Measurements from ENCODE around the gene CLPTM1L. TPM values are rescaled to one million over a fixed set of nuclear protein-coding genes. Genes with fewer than 3 reads are reported as not detected.

The CLPTM1L gene
- total and polyA plus RNA-seq, 2 experiments from 2014 or later, result 129 to 130 TPM

GRCh38 chr5:1376981-1377380, 32.1 kb upstream of the CLPTM1L start:
- Histone ChIP-seq H2AFZ (no peak overlapping the region), H3K4me3 (no peak overlapping the region), H3K9me2 (replicated peaks; ENCODE audit: insufficient read depth) (no peaks in the 10 kb centered on the region), H3K4me2 (no peak overlapping the region), H4K20me1 (ENCODE audit: insufficient read depth, poor library complexity, severe bottlenecking) (no peaks in the 10 kb centered on the region), H3K27ac (no peak overlapping the region), H3K79me2 (no peaks in the 10 kb centered on the region), H3K9me3 (ENCODE audit: low read depth) (no peaks in the 10 kb centered on the region), H3K27me3 (peaks cover 8% of the 10 kb centered on the region), H3K36me3 (replicated peaks; ENCODE audit: insufficient read depth, low read depth) (no peaks in the 10 kb centered on the region), H3K4me1 (ENCODE audit: insufficient read depth) (peaks cover 2% of the 10 kb centered on the region)
- no peak for DNase-seq (ENCODE audit: low spot score)
- TF ChIP-seq EZH2 (IDR thresholded peaks at IDR 0.05; ENCODE audit: borderline replicate concordance) (no peak), CTCF (IDR thresholded peaks at IDR 0.05; ENCODE audit: poor library complexity) (no peak), EZH2phosphoT487 (IDR thresholded peaks at IDR 0.05; ENCODE audit: low read depth, severe bottlenecking, unreplicated experiment) (no peak)
- 90% methylated on average over 3 of the region's 3 CpGs for WGBS (ENCODE audit: low lambda C conversion rate, missing lambda C conversion rate)

- no peaks in the 10 kb centered on the region for H3K36me3 ChIP-seq (replicated peaks; ENCODE audit: insufficient read depth, low read depth)
- H3K4me1 ChIP-seq (ENCODE audit: insufficient read depth), result peaks cover 2% of the 10 kb centered on the region
- H3K27me3 ChIP-seq, result peaks cover 8% of the 10 kb centered on the region
- no peak for TF ChIP-seq CTCF (IDR thresholded peaks at IDR 0.05; ENCODE audit: poor library complexity)
- H2AFZ ChIP-seq, result no peak overlapping the region
- H3K79me2 ChIP-seq, result no peaks in the 10 kb centered on the region
- H3K4me3 ChIP-seq, result no peak overlapping the region
- WGBS (ENCODE audit: low lambda C conversion rate, missing lambda C conversion rate), result 80% methylated on average over 23 of the region's 23 CpGs
- no peak overlapping the region for H3K27ac ChIP-seq
- no peaks in the 10 kb centered on the region for H3K9me2 ChIP-seq (replicated peaks; ENCODE audit: insufficient read depth)
- no peak overlapping the region for H3K4me2 ChIP-seq
- H3K9me3 ChIP-seq (ENCODE audit: low read depth), result no peaks in the 10 kb centered on the region
- no peaks in the 10 kb centered on the region for H4K20me1 ChIP-seq (ENCODE audit: insufficient read depth, poor library complexity, severe bottlenecking)
- DNase-seq (ENCODE audit: low spot score), result no peak
Observed at GRCh38 chr5:1375871-1376810, 31.2 kb upstream of the CLPTM1L start.

- Histone ChIP-seq H3K4me3 (no peak overlapping the region), H2AFZ (no peak overlapping the region), H3K79me2 (no peaks in the 10 kb centered on the region), H3K9me3 (ENCODE audit: low read depth) (no peaks in the 10 kb centered on the region), H4K20me1 (ENCODE audit: insufficient read depth, poor library complexity, severe bottlenecking) (no peaks in the 10 kb centered on the region), H3K36me3 (replicated peaks; ENCODE audit: insufficient read depth, low read depth) (no peaks in the 10 kb centered on the region), H3K4me2 (no peak overlapping the region), H3K4me1 (ENCODE audit: insufficient read depth) (no peaks in the 10 kb centered on the region), H3K27me3 (peaks cover 8% of the 10 kb centered on the region), H3K27ac (no peak overlapping the region), H3K9me2 (replicated peaks; ENCODE audit: insufficient read depth) (no peaks in the 10 kb centered on the region)
- WGBS (ENCODE audit: low lambda C conversion rate, missing lambda C conversion rate), result 87% methylated on average over 6 of the region's 6 CpGs
- DNase-seq (ENCODE audit: low spot score), result no peak
- TF ChIP-seq EZH2phosphoT487 (IDR thresholded peaks at IDR 0.05; ENCODE audit: low read depth, severe bottlenecking, unreplicated experiment), result no peak
- no peak for TF ChIP-seq CTCF (IDR thresholded peaks at IDR 0.05; ENCODE audit: poor library complexity)
Observed at GRCh38 chr5:1374679-1375055, 29.8 kb upstream of the CLPTM1L start.
